Measurements from ENCODE around the gene CERS6. TPM values are rescaled to one million over a fixed set of nuclear protein-coding genes. Genes with fewer than 3 reads are reported as not detected.

CERS6 gene
- total and polyA plus RNA-seq, 2 of the 8 experiments (the other 6 are each of a cell fraction or from before 2014, with no cell fraction given) = 6.8 to 28.2 TPM

DNA sequence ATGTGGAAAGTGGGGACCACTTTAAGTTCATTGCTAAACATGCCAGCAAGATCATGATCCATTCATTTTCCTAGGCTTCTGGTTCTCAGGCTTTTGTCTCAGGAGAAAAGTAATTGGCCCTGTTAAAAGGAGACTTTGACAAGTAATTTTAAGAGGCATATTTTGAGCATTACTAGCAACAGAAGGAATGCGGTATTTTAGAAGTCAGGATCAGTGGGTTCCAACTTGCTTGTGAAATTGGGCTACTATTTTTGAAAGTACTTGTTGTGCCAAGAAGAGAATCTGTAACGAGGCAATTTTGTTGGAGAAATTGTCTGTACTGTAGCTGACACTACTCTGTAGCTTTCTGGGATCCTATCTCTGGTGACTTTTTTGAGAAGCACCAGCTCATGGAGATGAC lies 59.4 kb downstream of the CERS6 start (continued):
- TF ChIP-seq RAD21 (IDR thresholded peaks at IDR 0.05 in 1 of 2, conservative IDR thresholded peaks at IDR 0.05 in 1 of 2; ENCODE audit: low read depth in 2 of 2, low read length in 2 of 2) = no peak
- TF ChIP-seq JUN (IDR thresholded peaks at IDR 0.05; ENCODE audit: low read depth, low read length) = no peak
